Peyer's patch (tissue), 4 donors: ENCODE data around the gene SYT9. TPM values are rescaled to one million over a fixed set of nuclear protein-coding genes. Genes with fewer than 3 reads are reported as not detected.

Experiments used
- DNase-seq, 3 donors: peaks; one replicate each; pipeline ENCODE4 v3.0.0-alpha.2; 2017 to 2019
- H3K27ac ChIP-seq, 4 donors: fragments of 200-600 bp; sonication (generic); one replicate each; pipeline ENCODE4 v1.5.1; 2016 to 2019
- H3K27me3 ChIP-seq, 2 donors: fragments of 200-600 bp; sonication (generic); one replicate each; pipeline ENCODE4 v1.5.1; 2019
- H3K36me3 ChIP-seq, 3 donors: fragments of 200-600 bp; sonication (generic); one replicate each; pipeline ENCODE4 v1.5.1; 2016 to 2019
- H3K4me1 ChIP-seq, 4 donors: fragments of 200-600 bp; sonication (generic); one replicate each; pipeline ENCODE4 v1.5.1; 2016 to 2019
- H3K4me3 ChIP-seq, 4 donors: fragments of 200-600 bp; sonication (generic); 1 replicate in 3 of 4; 2 replicates in 1 of 4; pipeline ENCODE4 v1.5.1; 2016 to 2019; ENCODE audit warnings: mild to moderate bottlenecking in 1 of 4
- H3K9me3 ChIP-seq, 4 donors: fragments of 200-600 bp; sonication (generic); one replicate each; pipeline ENCODE4 v1.5.1; 2016 to 2019; ENCODE audit warnings: mild to moderate bottlenecking in 1 of 4
- POLR2A ChIP-seq, 2 donors: fragments of 450-650 bp; IDR thresholded peaks; one replicate each; pipeline ENCODE4 v1.5.1; 2017; ENCODE audit warnings: antibody characterized with exemption in 2 of 2, mild to moderate bottlenecking in 2 of 2, moderate library complexity in 2 of 2
- total RNA-seq, 4 donors: library from RNA; depleted of rRNA; stranded (reverse); fragments of >200 nt; gene quantifications; one replicate each; pipeline ENCODE4 v1.1.0, GENCODE V29; 2016
- TF ChIP-seq, protein P1 (sequence below), 6 experiments: fragments of 450-650 bp in 4 of 6; fragments of 200-600 bp in 2 of 6; sonication (generic) in 1 of 6; IDR thresholded peaks; one replicate each; pipeline ENCODE4 v1.5.1; 2017 to 2019; ENCODE audit warnings: antibody characterized with exemption in 6 of 6, mild to moderate bottlenecking in 3 of 6, moderate library complexity in 1 of 6

Gene SYT9
- total RNA-seq, 4 donors from 2014 or later, result not detected

DNA sequence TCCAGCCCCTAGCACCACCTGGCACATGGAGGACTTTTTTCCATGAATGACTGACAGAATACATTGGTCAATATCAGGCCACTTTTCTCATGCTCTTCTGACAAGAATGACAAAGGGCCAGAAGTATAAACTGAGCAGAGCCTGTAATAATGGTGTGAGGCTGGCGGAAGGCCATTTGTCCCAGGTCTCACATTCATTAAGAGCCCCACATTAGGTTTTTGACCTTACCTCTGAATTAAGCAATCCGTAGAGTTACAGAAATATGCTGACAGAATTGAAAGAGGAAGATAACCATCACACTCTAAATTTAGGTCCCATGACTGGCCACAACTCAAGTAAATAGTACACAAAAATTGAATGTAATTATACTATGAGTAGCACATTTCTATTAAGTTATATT lies 55.2 kb downstream of the SYT9 start:
- no peak for DNase-seq
- H3K4me3 ChIP-seq, result no peak overlapping the region
- H3K36me3 ChIP-seq, result no peaks in the 10 kb centered on the region
- H3K27me3 ChIP-seq, result no peaks in the 10 kb centered on the region
- TF ChIP-seq, protein P1, sequence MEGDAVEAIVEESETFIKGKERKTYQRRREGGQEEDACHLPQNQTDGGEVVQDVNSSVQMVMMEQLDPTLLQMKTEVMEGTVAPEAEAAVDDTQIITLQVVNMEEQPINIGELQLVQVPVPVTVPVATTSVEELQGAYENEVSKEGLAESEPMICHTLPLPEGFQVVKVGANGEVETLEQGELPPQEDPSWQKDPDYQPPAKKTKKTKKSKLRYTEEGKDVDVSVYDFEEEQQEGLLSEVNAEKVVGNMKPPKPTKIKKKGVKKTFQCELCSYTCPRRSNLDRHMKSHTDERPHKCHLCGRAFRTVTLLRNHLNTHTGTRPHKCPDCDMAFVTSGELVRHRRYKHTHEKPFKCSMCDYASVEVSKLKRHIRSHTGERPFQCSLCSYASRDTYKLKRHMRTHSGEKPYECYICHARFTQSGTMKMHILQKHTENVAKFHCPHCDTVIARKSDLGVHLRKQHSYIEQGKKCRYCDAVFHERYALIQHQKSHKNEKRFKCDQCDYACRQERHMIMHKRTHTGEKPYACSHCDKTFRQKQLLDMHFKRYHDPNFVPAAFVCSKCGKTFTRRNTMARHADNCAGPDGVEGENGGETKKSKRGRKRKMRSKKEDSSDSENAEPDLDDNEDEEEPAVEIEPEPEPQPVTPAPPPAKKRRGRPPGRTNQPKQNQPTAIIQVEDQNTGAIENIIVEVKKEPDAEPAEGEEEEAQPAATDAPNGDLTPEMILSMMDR (IDR thresholded peaks at IDR 0.05), result no peak
- H3K27ac ChIP-seq, result no peak overlapping the region
- no peaks in the 10 kb centered on the region for H3K4me1 ChIP-seq
- no peaks in the 10 kb centered on the region for H3K9me3 ChIP-seq

DNA sequence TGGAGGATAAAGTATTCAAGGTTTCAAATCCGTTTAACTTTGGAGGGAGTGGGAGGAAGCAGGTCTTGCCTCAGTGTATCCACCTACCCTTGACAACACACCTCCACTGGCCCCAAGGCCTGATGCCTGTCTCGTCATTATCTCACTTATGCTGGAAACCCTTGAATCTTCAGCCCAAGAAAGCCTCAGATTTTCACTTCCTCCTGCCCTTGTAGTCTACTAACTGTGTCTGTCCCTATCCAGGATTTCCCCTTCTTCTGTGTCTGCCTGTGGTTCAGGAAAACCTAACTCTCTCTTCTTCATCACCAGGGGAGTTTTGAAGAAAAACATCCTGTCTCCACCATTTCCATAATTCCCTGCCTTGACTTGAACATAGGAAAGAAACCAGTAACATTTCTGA lies 56.1 kb downstream of the SYT9 start:
- no peaks in the 10 kb centered on the region for H3K9me3 ChIP-seq
- DNase-seq, result no peak
- no peaks in the 10 kb centered on the region for H3K27me3 ChIP-seq
- H3K4me1 ChIP-seq, result no peaks in the 10 kb centered on the region
- TF ChIP-seq POLR2A (IDR thresholded peaks at IDR 0.05), result no peak
- TF ChIP-seq, protein P1 (IDR thresholded peaks at IDR 0.05), result no peak
- H3K4me3 ChIP-seq, result no peak overlapping the region
- H3K36me3 ChIP-seq, result no peaks in the 10 kb centered on the region
- H3K27ac ChIP-seq, result no peak overlapping the region

DNA sequence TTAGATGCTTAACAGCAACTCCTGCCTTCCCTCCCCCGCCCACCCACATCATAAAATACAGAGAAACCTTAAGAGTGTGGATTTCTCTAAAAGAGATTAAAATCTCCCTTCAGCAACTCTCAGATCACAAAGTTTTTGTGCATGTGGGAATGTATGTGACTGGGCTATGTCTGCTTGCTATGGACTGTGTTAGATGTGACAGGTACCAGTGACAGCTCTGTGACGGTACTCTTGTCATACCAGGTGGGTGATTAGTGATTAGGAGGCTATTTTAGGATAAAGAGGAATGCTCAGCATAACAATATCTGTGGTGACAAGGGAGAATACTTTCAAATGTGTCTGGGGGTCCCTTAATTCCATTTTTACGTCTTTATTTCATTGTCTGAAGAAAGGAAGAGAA lies 60.2 kb downstream of the SYT9 start:
- TF ChIP-seq, protein P1 (IDR thresholded peaks at IDR 0.05), result no peak
- no peak for TF ChIP-seq POLR2A (IDR thresholded peaks at IDR 0.05)
- Histone ChIP-seq H3K27me3 (no peaks in the 10 kb centered on the region), H3K4me1 (no peaks in the 10 kb centered on the region), H3K4me3 (no peak overlapping the region), H3K36me3 (no peaks in the 10 kb centered on the region), H3K27ac (no peak overlapping the region), H3K9me3 (no peaks in the 10 kb centered on the region)
- DNase-seq, result no peak

DNA sequence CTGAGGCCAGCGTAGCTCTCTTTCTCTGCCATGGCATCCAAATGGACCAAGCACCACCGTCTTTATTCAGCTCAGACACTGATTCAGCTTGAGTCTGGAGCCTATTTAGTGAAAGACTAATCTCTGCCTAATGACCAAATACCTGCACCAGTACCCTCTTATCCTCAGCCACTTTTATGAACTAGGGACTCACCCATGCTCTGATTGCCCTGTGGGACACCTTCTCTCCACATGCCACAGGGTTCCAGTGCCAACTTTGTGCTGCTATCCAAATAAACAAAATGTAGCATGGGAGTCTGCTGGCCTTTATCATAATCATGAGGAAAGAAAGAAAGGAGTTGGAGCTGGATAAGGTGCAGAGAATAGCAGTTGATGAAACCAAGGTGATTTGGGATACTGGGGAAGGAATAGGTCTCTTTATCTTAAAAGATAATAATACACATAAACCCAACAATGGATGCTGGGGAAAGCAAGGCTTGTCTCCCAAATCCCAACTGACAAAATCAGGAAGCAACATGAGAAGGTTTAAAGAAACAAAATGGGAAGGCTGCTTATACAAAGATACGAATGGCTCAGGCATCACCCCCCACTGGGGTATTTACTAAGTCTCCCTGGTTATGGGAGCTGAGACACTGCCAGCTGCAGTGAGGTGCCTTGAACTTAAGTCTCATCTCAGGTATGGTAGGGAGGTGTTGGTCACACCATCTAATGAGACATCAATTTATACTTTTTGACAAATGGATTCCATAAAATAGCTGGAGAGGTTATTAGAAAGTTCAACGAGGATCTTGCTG lies 63.3 kb downstream of the SYT9 start:
- DNase-seq, result no peak
- Histone ChIP-seq H3K27ac (no peak overlapping the region), H3K4me1 (no peaks in the 10 kb centered on the region), H3K36me3 (no peaks in the 10 kb centered on the region), H3K9me3 (no peaks in the 10 kb centered on the region), H3K27me3 (no peaks in the 10 kb centered on the region), H3K4me3 (no peak overlapping the region)
- no peak for TF ChIP-seq POLR2A (IDR thresholded peaks at IDR 0.05)
- TF ChIP-seq, protein P1 (IDR thresholded peaks at IDR 0.05), result no peak

DNA sequence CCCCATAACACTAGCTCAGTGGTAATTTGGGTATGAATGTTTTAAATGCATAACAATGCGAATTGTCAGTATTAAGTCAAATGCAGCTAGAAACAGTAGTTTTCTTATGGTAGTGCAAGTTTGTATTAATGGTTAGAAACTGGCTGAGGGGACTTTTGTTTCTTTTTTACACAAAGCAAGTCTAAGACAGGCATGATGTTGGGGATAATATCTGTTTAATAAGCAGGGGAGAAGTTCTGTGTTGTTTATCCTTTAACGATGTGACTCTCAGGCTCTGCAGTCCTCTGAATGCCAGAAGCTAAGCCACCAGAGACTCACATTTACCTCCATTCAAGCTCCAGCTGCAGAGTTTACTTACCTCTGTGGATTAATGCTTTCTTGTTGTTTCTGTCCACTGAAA lies 67.8 kb downstream of the SYT9 start:
- DNase-seq, result no peak
- TF ChIP-seq, protein P1 (IDR thresholded peaks at IDR 0.05), result no peak
- TF ChIP-seq POLR2A (IDR thresholded peaks at IDR 0.05), result no peak
- Histone ChIP-seq H3K4me3 (no peak overlapping the region), H3K27me3 (no peaks in the 10 kb centered on the region), H3K9me3 (no peaks in the 10 kb centered on the region), H3K36me3 (no peaks in the 10 kb centered on the region), H3K27ac (no peak overlapping the region), H3K4me1 (no peaks in the 10 kb centered on the region)
